ENCODE results near the gene SSBP3.

Gene SSBP3

DNA sequence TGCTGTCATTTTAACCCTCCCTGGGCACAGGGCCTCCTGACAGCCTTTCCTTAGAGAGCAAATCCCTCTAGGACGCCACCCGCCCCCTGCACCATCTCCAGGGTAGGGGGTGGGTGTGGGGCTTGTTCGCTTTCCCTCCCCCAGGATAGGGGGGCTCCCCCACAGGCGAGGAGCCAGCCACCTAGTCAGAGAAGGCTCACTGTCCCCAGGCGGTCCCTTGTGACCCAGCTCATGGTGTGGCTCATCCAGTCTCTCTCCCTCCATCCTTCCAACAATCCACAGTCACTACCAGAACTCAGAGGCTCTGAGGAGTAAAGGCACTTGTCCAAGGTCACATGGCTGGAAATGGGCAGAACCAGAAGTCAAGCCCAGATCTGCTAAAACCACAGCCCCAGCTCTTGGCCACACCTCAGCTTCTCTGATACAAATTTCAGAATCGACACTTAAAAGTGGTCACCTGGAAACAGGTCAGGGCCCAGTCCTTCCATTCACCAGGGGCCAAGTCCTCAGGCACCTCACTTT is 116.4 kb downstream of the SSBP3 start:
- TF ChIP-seq, protein P1, sequence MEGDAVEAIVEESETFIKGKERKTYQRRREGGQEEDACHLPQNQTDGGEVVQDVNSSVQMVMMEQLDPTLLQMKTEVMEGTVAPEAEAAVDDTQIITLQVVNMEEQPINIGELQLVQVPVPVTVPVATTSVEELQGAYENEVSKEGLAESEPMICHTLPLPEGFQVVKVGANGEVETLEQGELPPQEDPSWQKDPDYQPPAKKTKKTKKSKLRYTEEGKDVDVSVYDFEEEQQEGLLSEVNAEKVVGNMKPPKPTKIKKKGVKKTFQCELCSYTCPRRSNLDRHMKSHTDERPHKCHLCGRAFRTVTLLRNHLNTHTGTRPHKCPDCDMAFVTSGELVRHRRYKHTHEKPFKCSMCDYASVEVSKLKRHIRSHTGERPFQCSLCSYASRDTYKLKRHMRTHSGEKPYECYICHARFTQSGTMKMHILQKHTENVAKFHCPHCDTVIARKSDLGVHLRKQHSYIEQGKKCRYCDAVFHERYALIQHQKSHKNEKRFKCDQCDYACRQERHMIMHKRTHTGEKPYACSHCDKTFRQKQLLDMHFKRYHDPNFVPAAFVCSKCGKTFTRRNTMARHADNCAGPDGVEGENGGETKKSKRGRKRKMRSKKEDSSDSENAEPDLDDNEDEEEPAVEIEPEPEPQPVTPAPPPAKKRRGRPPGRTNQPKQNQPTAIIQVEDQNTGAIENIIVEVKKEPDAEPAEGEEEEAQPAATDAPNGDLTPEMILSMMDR (IDR thresholded peaks at IDR 0.05; ENCODE audit: low read depth, low read length), result no peak
- H3K4me3 ChIP-seq (ENCODE audit: low read depth, low read length), result no peak overlapping the region

- H3K4me3 ChIP-seq (ENCODE audit: low read depth, low read length), result no peak overlapping the region
- TF ChIP-seq, protein P1 (IDR thresholded peaks at IDR 0.05; ENCODE audit: low read depth, low read length), result no peak
Measured at GRCh38 chr1:54287801-54288211, 118.4 kb downstream of the SSBP3 start.

DNA sequence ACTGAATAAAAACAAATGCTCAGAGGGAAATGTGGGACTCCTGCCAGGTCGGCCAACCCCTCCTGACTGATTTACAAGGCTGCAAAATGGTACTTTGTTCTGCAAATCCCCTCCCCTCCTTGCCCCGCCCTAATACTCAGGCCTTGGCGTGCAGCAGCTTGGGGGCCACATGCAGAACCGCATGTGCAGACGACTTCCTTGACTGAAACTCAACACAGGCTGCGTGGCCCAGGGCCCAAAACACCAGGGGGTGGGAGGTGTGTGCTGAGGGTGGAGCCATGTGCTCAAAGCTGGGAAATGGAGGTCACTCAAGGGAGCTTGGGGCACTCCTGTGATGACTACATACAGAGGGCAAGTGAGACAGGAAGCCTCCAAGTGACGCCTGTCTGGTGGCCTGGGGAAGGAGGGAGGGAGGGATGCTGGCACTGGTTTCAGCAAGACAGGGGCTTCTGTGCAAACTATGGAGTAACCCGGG is 119.0 kb downstream of the SSBP3 start:
- TF ChIP-seq, protein P1 (IDR thresholded peaks at IDR 0.05; ENCODE audit: low read depth, low read length), result no peak
- H3K4me3 ChIP-seq (ENCODE audit: low read depth, low read length), result no peak overlapping the region

- no peak overlapping the region for H3K4me3 ChIP-seq (ENCODE audit: low read depth, low read length)
- TF ChIP-seq, protein P1 (IDR thresholded peaks at IDR 0.05; ENCODE audit: low read depth, low read length), result no peak
Measured at GRCh38 chr1:54285815-54286345, 120.3 kb downstream of the SSBP3 start.

DNA sequence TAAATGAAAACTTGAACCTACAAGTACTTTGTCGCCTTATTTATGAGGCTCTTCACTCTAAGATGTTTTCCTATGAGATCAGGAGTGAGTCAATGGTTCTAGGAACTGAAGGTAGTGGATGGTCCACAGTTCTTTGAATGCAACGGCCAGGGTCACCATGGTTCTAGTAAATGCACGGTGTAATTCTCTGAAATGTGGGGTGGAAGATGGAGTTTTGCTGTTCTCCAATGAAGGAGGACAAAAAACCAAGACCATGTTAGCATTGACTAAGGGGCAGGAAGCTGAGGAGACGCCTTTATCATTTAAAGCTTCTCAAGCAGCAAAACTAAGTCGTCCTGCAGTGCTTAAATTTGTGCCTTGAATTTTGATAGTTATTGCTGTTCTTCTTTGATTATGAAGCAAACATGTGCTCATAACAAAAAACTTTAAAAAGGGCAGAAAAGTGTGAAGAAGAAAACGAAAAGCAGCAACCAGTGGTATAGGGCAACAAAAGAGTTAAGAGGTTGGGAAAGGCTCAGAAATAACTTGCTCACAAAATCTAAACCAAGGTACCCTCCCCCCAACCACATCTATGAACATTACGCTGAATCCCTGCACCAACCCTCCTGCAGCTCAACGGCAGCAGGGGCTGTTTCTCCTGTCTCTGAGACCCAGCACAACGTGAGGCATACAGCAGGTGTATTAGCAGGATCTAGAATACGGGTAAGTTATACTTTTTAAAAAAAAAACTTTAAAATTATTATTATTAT is 121.2 kb downstream of the SSBP3 start:
- H3K4me3 ChIP-seq (ENCODE audit: low read depth, low read length), result no peak overlapping the region
- TF ChIP-seq, protein P1 (IDR thresholded peaks at IDR 0.05; ENCODE audit: low read depth, low read length), result no peak

- TF ChIP-seq, protein P1 (IDR thresholded peaks at IDR 0.05; ENCODE audit: low read depth, low read length), result no peak
- no peak overlapping the region for H3K4me3 ChIP-seq (ENCODE audit: low read depth, low read length)
Measured at GRCh38 chr1:54283635-54284385, 122.4 kb downstream of the SSBP3 start.
